H1 (cell line): Measurements from ENCODE around the gene OR8B4.
"Not testable (repeated sequence)": the region's sequence is repeated elsewhere in the genome, so short reads cannot be mapped to it uniquely, and the experiment has no call there.

Source experiments
- EP300 ChIP-seq, 2 experiments: IDR thresholded peaks; 1 replicate in 1 of 2; 2 replicates in 1 of 2; pipeline ENCODE4 v1.6.1; 2011 to 2012; ENCODE audit warnings: low read depth in 2 of 2, low read length in 2 of 2, mild to moderate bottlenecking in 2 of 2, borderline replicate concordance in 1 of 2, inconsistent platforms in 1 of 2, moderate library complexity in 1 of 2
- POLR2AphosphoS5 ChIP-seq: IDR thresholded peaks from 2 replicates; pipeline ENCODE4 v1.6.1; 2011; ENCODE audit warnings: low read depth, low read length
- TF ChIP-seq, protein P1 (sequence below), 3 experiments: IDR thresholded peaks; 1 replicate in 2 of 3; 2 replicates in 1 of 3; pipeline versions ENCODE4 v1.5.1 to v1.6.1; 2011; ENCODE audit warnings: low read length in 3 of 3, mild to moderate bottlenecking in 3 of 3, inconsistent platforms in 2 of 3, low read depth in 1 of 3, moderate library complexity in 1 of 3; ENCODE audit not compliant: insufficient read depth in 1 of 3; ENCODE audit errors: control extremely low read depth in 1 of 3

- TF ChIP-seq, protein P1, sequence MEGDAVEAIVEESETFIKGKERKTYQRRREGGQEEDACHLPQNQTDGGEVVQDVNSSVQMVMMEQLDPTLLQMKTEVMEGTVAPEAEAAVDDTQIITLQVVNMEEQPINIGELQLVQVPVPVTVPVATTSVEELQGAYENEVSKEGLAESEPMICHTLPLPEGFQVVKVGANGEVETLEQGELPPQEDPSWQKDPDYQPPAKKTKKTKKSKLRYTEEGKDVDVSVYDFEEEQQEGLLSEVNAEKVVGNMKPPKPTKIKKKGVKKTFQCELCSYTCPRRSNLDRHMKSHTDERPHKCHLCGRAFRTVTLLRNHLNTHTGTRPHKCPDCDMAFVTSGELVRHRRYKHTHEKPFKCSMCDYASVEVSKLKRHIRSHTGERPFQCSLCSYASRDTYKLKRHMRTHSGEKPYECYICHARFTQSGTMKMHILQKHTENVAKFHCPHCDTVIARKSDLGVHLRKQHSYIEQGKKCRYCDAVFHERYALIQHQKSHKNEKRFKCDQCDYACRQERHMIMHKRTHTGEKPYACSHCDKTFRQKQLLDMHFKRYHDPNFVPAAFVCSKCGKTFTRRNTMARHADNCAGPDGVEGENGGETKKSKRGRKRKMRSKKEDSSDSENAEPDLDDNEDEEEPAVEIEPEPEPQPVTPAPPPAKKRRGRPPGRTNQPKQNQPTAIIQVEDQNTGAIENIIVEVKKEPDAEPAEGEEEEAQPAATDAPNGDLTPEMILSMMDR (IDR thresholded peaks at IDR 0.05; ENCODE audit: control extremely low read depth in 1 of 3, insufficient read depth in 1 of 3, low read depth in 1 of 3, low read length in 3 of 3) = not testable (repeated sequence)
- TF ChIP-seq POLR2AphosphoS5; EP300 (IDR thresholded peaks at IDR 0.05; ENCODE audit: borderline replicate concordance in 1 of 2, low read depth in 2 of 2, low read length in 2 of 2): not testable (repeated sequence)
Observed at GRCh38 chr11:124403186-124403585, 21.5 kb downstream of the OR8B4 start.
